SIG-M5 treated with dmso at 0.1 percent for 504 hours (cell line): ENCODE results near the gene HDLBP.
"Not testable (repeated sequence)": the region's sequence is repeated elsewhere in the genome, so short reads cannot be mapped to it uniquely, and the experiment has no call there.

Source experiments
- DNase-seq: peaks from one replicate; lab custom pipeline; 2025; ENCODE audit not compliant: unreplicated experiment; lab: John Stamatoyannopoulos, UW

HDLBP gene

GRCh38 chr2:241279828-241280227 lies 35.6 kb downstream of the HDLBP start:
- no peak for DNase-seq

- DNase-seq, result no peak
These were observed 36.1 kb downstream of the HDLBP start for GRCh38 chr2:241279413-241279812.

GRCh38 chr2:241278306-241278705 lies 37.2 kb downstream of the HDLBP start:
- DNase-seq, result not testable (repeated sequence)

- DNase-seq, result no peak
These were observed 39.6 kb downstream of the HDLBP start for GRCh38 chr2:241275910-241276309.

GRCh38 chr2:241275504-241275903 lies 40.0 kb downstream of the HDLBP start:
- no peak for DNase-seq

- no peak for DNase-seq
These were observed 41.3 kb downstream of the HDLBP start for GRCh38 chr2:241274127-241274526.

- DNase-seq, result no peak
These were observed 42.1 kb downstream of the HDLBP start for GRCh38 chr2:241273210-241274020.

- peak; percentile 71 for DNase-seq
These were observed 42.9 kb downstream of the HDLBP start for GRCh38 chr2:241272303-241273209.

GRCh38 chr2:241271706-241272302 lies 43.7 kb downstream of the HDLBP start:
- peak; percentile 63 for DNase-seq

- DNase-seq, result no peak
These were observed 44.9 kb downstream of the HDLBP start for GRCh38 chr2:241270531-241270930.

- no peak for DNase-seq
These were observed 45.6 kb downstream of the HDLBP start for GRCh38 chr2:241269707-241270520.

GRCh38 chr2:241268716-241269445 lies 46.6 kb downstream of the HDLBP start:
- no peak for DNase-seq

- no peak for DNase-seq
These were observed 47.2 kb downstream of the HDLBP start for GRCh38 chr2:241268306-241268705.

- DNase-seq, result no peak
These were observed 48.0 kb downstream of the HDLBP start for GRCh38 chr2:241267249-241268067.

- DNase-seq, result no peak
These were observed 50.0 kb downstream of the HDLBP start for GRCh38 chr2:241265506-241265905.

GRCh38 chr2:241263061-241263460 lies 52.4 kb downstream of the HDLBP start:
- no peak for DNase-seq

- DNase-seq, result no peak
These were observed 53.8 kb downstream of the HDLBP start for GRCh38 chr2:241261628-241262027.

GRCh38 chr2:241260911-241261310 lies 54.6 kb downstream of the HDLBP start:
- DNase-seq, result no peak
